T47D (cell line): ENCODE measurements around the gene GNA14.

ENCODE experiments used
- DNase-seq, 2 experiments: peaks; one replicate each; pipeline versions ENCODE4 v3.0.0 to v3.0.0-alpha.2; 2011 to 2012; ENCODE audit warnings: low read depth in 1 of 2, low spot score in 1 of 2
- JUND ChIP-seq: IDR thresholded peaks from 2 replicates; pipeline ENCODE4 v1.6.1; 2012; ENCODE audit warnings: low read depth
- in situ Hi-C: cut with HindIII; loops from 2 replicates; pipeline ENCODE4 v1.10.0; 2016; ENCODE audit warnings: low sequenced_read_pairs, low pct_unique_long_range_greater_than_20kb

The GNA14 gene

GRCh38 chr9:77475641-77476473, 172.3 kb downstream of the GNA14 start:
- in situ Hi-C loops, result no loop called here
- no peak for DNase-seq

GRCh38 chr9:77474936-77475335, 173.2 kb downstream of the GNA14 start:
- in situ Hi-C loops, result no loop called here
- no peak for TF ChIP-seq JUND
- DNase-seq, result no peak

More at GRCh38 chr9:77475641-77476473, 172.3 kb downstream of the GNA14 start:
- no peak for TF ChIP-seq JUND

GRCh38 chr9:77472646-77473045, 175.5 kb downstream of the GNA14 start:
- no peak for TF ChIP-seq JUND
- in situ Hi-C loops, result no loop called here
- no peak for DNase-seq

- no peak for TF ChIP-seq JUND
- DNase-seq, result no peak
- in situ Hi-C loops, result no loop called here
These were observed 176.6 kb downstream of the GNA14 start for GRCh38 chr9:77471572-77471971.

GRCh38 chr9:77469515-77470231, 178.4 kb downstream of the GNA14 start:
- DNase-seq, result no peak
- TF ChIP-seq JUND, result no peak
- in situ Hi-C loops, result no loop called here

- in situ Hi-C loops, result no loop called here
- TF ChIP-seq JUND, result no peak
- no peak for DNase-seq
These were observed 183.5 kb downstream of the GNA14 start for GRCh38 chr9:77464661-77465060.

- no peak for DNase-seq
- in situ Hi-C loops, result no loop called here
- no peak for TF ChIP-seq JUND
These were observed 185.0 kb downstream of the GNA14 start for GRCh38 chr9:77463151-77463550.

GRCh38 chr9:77462066-77462465, 186.1 kb downstream of the GNA14 start:
- TF ChIP-seq JUND, result no peak
- DNase-seq, result no peak
- in situ Hi-C loops, result no loop called here

- DNase-seq, result no peak
- in situ Hi-C loops, result no loop called here
- TF ChIP-seq JUND, result no peak
These were observed 187.2 kb downstream of the GNA14 start for GRCh38 chr9:77460938-77461337.

GRCh38 chr9:77457916-77458592, 190.1 kb downstream of the GNA14 start:
- TF ChIP-seq JUND, result no peak
- in situ Hi-C loops, result no loop called here
- DNase-seq, result peak; percentile 35 to 76

GRCh38 chr9:77456829-77457437, 191.2 kb downstream of the GNA14 start:
- TF ChIP-seq JUND, result no peak
- DNase-seq, result peak; percentile 38 to 88
- in situ Hi-C loops, result no loop called here

GRCh38 chr9:77455312-77455927, 192.7 kb downstream of the GNA14 start:
- in situ Hi-C loops, result no loop called here
- DNase-seq, result peak in 1 of 2 experiments; percentile 62

More at GRCh38 chr9:77455312-77455927, 192.7 kb downstream of the GNA14 start:
- no peak for TF ChIP-seq JUND
